ENCODE results near the gene SRSF9.

SRSF9 gene

DNA sequence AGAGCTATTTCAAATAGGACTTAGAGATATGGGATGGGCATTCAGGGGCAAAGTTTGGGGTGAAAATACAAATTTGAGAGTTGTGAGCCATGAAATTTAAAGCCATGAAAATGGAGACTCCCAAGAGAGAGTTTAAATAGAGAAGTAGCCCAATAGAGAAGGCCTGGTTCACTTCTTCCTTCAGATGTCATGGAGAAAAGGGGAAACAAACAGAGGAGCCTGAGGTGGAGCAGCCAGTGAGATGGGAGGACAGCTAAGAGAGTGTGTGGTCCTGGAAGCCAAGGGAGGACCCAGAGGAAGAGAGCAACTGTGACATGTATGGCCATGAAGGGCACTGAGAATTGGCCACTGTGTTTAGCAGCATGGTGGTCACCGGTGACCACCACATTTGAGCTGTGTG is 14.1 kb upstream of the SRSF9 start:
- in situ Hi-C loops (cut with HindIII; ENCODE audit: low sequenced_read_pairs): no loop called here

DNA sequence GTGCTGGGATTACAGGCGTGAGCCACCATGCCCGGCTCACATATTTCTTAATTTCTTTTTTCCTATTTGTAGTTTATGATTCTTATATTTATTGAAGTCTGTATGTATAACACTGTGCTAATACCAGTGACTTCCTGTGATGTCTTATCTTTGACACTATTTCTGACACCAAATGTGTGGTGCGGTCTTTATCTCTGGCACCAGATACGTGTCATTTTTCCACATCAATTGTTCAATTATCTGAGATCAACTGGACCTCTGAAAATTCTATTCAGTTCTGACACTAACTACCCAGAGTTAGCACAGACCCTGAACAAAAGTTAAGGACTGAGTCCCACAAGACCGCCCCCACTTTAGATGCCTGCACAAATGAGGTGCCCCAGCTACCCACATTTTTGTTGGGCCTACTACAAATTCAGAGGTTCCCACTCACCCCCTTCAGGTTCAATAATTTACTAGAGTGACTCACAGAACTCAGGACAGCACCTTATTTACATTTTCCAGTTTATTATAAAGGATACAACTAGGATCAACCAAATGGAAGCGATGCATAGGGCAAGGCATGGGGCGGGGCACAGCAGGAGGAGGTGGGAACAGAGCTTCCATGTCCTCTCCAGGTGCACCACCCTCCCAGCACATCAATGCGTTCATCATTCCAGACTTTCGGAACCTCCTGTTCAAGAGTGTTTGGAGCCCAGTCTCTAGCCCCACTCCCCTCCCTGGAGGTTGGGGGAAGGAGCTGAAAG is 11.6 kb upstream of the SRSF9 start:
- in situ Hi-C loops (cut with HindIII; ENCODE audit: low sequenced_read_pairs): no loop called here

DNA sequence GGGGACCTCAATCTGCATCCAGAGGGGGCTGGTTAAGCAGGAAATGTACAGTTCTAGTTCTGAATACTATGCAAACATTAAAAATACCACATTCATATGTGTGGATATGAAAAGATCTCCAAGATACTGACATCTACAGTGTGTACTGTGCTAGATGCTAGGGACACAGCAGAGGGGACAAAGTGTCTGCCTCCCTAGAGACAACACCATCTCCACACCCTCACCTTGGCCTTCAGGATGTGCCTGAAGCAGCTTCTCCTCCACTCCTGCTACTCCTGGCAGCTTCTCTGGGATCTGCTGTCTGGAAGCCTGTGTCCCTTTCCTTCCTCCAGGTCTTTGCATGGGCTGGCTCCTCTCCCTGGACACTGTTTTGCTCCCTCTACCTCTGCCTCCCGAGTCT is 10.7 kb upstream of the SRSF9 start:
- in situ Hi-C loops (cut with HindIII; ENCODE audit: low sequenced_read_pairs): no loop called here

- in situ Hi-C loops (cut with HindIII; ENCODE audit: low sequenced_read_pairs): no loop called here
These were observed 9.9 kb upstream of the SRSF9 start for GRCh38 chr12:120479458-120479857.

DNA sequence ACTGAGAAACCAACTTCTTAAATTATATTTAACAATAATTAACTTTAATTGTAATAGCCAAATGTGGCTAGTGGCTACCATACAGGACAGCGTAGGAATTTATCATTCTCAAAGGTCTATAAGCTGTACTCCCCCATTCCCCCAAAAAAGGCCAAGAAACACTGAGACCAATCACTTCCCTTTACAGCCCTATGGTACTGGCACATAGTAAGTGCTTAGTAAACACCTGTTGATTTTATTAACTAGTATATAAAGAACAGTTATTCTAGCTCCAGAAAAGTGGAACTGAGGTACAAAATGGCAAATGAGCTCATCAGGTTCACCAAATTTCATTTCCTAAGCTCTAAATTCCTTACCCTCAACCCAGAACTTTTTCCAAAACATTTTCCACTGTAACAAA is 6.1 kb upstream of the SRSF9 start:
- in situ Hi-C loops (cut with HindIII; ENCODE audit: low sequenced_read_pairs): no loop called here

DNA sequence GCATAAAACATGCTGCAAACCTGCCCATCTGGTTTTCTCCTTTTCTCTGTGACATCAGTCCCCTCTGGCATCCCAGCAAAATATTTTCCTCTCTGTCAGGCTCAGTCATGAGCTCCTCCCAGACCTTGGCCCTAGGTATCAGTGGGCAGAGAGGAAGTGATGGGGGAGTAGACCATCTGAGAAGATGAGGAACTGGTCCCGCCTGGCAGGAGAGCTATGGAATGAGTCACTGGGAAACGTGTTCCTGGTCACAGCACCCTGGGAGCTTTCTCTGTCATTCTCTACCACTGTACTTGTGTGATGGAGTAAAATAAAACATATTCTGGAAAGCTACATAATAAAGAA is 5.0 kb upstream of the SRSF9 start:
- in situ Hi-C loops (cut with HindIII; ENCODE audit: low sequenced_read_pairs): no loop called here

GRCh38 chr12:120473807-120474615 is 4.5 kb upstream of the SRSF9 start:
- in situ Hi-C loops (cut with HindIII; ENCODE audit: low sequenced_read_pairs): no loop called here

GRCh38 chr12:120472521-120472920 is 3.0 kb upstream of the SRSF9 start:
- in situ Hi-C loops (cut with HindIII; ENCODE audit: low sequenced_read_pairs): no loop called here

GRCh38 chr12:120470150-120470784 is 719 bp upstream of the SRSF9 start:
- in situ Hi-C loops (cut with HindIII; ENCODE audit: low sequenced_read_pairs): no loop called here

DNA sequence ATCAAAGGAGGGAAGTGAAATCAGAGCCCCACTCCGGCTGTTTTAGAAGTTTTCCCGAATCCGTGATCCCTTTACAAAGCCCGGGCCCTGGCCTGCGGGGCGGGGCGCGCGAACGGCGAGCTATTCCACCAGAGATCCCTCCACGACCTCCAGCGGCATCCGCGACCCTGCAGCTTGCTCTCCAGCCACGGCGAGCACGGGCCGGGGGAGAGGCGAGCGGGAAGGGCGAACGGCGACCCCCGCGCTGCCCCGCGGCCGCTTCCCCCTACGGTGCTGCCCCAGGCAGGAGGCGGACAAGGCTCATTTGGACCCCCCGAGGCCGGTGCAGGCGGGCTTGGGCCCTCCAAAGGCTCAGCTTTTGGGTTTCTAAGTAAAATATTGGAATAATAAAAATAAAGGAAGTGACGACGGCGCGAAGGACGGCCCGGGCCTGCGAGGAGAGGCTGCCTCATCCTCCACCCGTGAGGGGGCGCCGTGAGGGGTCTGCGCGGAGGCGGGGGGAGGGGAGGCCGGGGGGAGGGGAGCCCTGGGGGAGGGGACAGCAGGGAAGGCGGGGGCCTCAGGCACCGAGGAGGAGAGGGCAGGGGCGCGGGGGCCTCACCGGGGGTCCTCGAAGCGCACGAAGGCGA is 613 bp downstream of the SRSF9 start:
- in situ Hi-C loops (cut with HindIII; ENCODE audit: low sequenced_read_pairs): no loop called here

DNA sequence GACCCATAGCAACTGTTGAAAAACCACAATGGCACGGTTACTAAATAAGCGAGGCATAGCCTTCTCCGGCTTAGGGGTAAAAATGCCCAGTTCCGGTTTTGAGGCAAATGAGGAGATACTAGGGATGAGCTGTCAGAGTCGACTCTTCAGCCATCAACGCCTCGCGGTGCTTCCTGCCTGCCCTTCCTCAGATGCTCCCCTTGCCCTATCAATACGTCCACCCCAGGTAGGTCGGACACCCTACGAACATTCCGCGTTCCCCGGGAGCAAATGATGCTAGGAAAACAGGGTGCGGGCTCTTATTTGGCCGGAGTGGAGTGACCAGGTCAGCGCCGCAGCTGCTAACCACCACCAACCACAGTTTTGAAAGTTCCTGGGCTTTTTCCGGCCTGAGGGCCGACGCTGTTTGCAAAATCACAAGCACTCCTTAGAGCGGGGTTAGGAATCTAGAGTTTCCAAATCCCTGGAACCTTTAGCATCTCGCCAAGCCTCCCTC is 1.2 kb downstream of the SRSF9 start:
- in situ Hi-C loops (cut with HindIII; ENCODE audit: low sequenced_read_pairs): no loop called here

DNA sequence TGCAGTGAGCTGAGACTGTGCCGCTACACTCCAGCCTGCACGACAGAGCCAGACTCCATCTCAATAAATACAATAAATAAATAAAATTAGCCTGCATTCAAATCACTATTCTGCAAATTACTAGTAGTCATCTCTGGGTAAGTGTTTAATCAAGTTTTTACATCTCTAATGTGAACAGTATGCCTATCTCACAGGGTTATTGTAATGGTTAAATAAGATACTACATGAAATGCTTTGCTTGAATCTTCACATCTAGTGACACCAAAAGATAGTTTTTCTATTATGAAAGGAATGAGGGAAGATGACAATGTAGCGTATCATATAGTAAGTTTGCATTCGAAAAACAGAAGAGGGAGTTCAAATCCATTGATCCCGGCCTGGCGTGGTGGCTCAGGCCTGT is 2.1 kb downstream of the SRSF9 start:
- in situ Hi-C loops (cut with HindIII; ENCODE audit: low sequenced_read_pairs): no loop called here

DNA sequence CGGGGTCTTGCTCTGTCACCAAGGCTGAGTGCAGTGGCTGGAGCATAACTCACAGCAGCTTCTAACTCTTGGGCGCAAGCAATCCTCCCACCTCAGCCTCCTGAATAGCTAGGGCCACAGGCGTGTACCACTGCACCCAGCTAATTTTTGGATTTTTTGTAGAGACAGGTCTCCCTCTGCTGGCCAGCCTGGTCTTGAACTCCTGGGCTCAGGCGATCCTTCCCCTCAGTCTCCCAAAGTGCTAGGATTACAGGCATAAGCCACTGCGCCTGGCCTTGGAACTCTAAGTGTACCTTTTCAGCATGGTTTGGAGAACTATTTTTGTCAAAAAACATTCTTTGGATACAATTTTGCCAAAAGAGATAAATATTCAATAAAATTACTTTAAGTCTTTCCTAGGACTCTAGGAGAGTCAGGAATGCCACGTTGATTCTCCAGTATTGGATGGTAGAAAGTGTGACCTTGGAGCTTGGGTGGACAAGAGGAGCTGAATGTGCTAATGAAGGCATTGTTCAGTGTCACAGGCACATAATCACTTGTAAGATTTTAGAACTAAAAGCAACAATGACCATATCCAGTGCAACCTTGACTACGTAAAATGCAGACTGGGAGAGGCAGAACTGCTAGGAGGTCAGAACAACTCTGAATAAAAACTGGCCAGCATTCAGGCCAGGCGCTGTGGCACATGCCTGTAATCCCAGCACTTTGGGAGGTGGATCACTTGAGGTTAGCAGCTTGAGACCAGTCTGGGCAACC is 2.8 kb downstream of the SRSF9 start:
- in situ Hi-C loops (cut with HindIII; ENCODE audit: low sequenced_read_pairs): no loop called here

DNA sequence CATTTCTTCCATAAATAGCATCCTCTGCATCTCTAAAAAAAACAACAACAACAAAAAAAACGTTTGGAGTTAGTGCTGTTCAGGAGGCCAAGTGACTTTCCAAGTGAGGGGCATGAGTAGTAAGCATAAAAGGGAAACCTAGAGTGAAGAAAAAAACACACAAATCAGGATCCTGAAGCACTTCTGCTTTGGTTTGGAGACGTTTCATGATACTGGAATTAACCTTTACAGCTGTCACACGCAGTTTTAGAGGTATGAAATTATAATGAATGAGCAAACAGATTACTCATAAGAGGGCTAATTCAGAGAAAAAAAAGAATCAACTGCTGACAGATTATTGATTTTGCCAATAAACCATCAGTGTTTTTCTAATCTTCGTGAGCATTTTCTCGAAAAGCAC is 3.8 kb downstream of the SRSF9 start:
- in situ Hi-C loops (cut with HindIII; ENCODE audit: low sequenced_read_pairs): no loop called here

DNA sequence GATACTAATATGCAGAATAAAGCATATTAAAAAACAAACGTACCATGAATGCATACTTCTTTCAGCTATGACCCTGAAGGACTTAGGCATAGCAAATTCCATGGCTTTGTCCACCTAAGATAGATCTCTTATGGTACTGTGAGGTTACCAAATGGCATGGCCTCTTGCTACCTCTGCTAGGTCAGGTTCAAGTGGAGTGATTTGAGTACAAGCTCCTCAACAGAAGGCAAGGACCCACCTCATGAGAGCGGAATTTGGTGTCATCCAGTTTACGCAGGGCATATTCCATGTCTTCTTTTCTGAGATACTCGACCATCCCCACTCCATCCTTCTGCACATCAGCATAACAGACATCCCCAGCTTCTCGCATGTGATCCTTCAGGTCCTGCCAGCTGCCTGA is 5.8 kb downstream of the SRSF9 start:
- in situ Hi-C loops (cut with HindIII; ENCODE audit: low sequenced_read_pairs): no loop called here

DNA sequence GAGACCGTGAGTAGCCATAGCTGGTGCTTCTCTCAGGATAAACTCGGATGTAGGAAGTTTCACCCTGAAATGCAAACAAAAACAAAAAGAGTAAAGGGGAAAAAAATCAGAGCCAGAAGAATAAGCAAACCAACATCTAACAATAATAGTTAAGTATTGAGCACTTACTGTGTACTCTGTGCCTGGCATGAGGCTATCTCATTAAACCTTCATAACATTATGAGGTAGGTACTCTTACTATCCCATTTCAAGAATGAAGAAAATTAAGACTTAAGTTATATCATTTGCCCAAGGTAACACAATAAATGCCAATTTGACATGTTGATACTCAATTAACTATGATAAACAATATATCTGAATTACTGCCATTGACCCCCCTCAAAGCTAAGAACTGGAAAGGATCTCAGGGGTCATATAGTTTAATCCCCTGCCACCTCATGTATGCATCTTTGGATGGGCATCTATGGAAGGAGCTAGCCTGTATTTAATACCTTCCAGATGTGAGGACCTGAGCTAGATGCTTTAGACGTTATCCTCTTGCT is 7.4 kb downstream of the SRSF9 start:
- in situ Hi-C loops (cut with HindIII; ENCODE audit: low sequenced_read_pairs): no loop called here

DNA sequence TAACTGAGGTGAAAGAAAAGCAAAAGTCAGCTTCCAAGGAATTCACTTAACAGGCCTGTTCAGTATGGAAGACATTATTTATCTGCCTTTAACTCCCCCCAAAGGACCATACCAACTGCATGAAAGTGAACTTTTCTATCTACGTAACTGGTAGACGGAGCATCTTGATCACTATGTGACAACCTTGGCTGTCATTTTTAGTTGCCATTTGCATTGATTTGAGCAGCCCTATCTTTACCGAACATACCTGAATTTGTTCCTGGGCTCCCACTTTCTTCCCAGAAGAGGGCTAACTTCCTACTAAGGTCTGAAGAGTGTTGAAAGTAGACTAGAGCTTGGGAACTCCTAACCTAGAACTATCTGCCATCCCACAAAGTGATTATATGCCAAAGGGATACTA is 9.4 kb downstream of the SRSF9 start:
- in situ Hi-C loops (cut with HindIII; ENCODE audit: low sequenced_read_pairs): no loop called here

DNA sequence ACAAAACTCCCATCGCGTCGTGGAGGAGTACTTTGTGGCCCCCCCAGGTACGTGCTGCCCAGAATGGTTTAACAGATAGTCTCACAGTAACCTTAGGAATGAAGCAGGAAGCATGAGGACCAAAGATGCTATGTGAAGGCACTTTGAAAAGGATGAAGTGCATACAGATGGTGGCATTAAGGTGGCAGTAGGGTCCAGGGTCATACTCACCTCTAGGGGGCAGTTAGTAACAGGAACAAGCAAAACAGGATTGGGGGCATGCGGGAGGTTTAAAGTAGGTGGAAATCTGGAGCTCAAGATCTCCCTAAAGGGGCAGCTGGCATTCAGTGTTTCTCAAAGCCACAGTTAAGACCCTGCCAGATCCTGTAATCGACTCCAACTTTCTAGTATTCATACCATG is 12.4 kb downstream of the SRSF9 start:
- in situ Hi-C loops (cut with HindIII; ENCODE audit: low sequenced_read_pairs): no loop called here

GRCh38 chr12:120455302-120455701 is 14.2 kb downstream of the SRSF9 start:
- in situ Hi-C loops (cut with HindIII; ENCODE audit: low sequenced_read_pairs): no loop called here

- in situ Hi-C loops (cut with HindIII; ENCODE audit: low sequenced_read_pairs): no loop called here
These were observed 15.6 kb downstream of the SRSF9 start for GRCh38 chr12:120453977-120454376.
